GM12892 (cell line): ENCODE results near the gene LENG9.

Experiments used
- DNase-seq: peaks from one replicate; pipeline ENCODE4 v3.0.0; 2011; ENCODE audit not compliant: insufficient read length
- FAIRE-seq: peaks from 2 replicates; lab custom pipeline; 2011; peaks lifted over from hg19 to GRCh38; lab: Jason Lieb, UNC
- POLR2A ChIP-seq: IDR thresholded peaks from 2 replicates; pipeline ENCODE4 v1.6.1; 2011; ENCODE audit warnings: low read depth, low read length, control low read depth
- POLR2AphosphoS5 ChIP-seq: IDR thresholded peaks from 2 replicates; pipeline ENCODE4 v1.6.1; 2011; ENCODE audit warnings: low read depth, low read length, control low read depth
- TAF1 ChIP-seq: IDR thresholded peaks from 2 replicates; pipeline ENCODE4 v1.6.1; 2011; ENCODE audit warnings: low read depth, mild to moderate bottlenecking, control low read depth, low read length, borderline replicate concordance

The LENG9 gene

GRCh38 chr19:54440641-54441040 is 22.9 kb downstream of the LENG9 start:
- FAIRE-seq = no peak
- TF ChIP-seq POLR2AphosphoS5 (no peak), TAF1 (no peak), POLR2A (no peak)
- no peak for DNase-seq

GRCh38 chr19:54439174-54439851 is 24.3 kb downstream of the LENG9 start:
- no peak for DNase-seq
- no peak for FAIRE-seq

GRCh38 chr19:54436628-54437252 is 26.8 kb downstream of the LENG9 start:
- no peak for FAIRE-seq
- DNase-seq = no peak
- TF ChIP-seq POLR2A = no peak
- TF ChIP-seq POLR2AphosphoS5 = no peak
- TF ChIP-seq TAF1 = no peak

More at GRCh38 chr19:54439174-54439851, 24.3 kb downstream of the LENG9 start:
- TF ChIP-seq POLR2A (no peak), POLR2AphosphoS5 (no peak), TAF1 (no peak)

- DNase-seq = no peak
- TF ChIP-seq POLR2AphosphoS5 (no peak), POLR2A (no peak), TAF1 (no peak)
- no peak for FAIRE-seq
These were observed 27.5 kb downstream of the LENG9 start for GRCh38 chr19:54436031-54436523.

GRCh38 chr19:54435551-54436016 is 28.0 kb downstream of the LENG9 start:
- FAIRE-seq (no peak), DNase-seq (no peak)
- no peak for TF ChIP-seq POLR2AphosphoS5
- no peak for TF ChIP-seq TAF1
- TF ChIP-seq POLR2A = no peak

GRCh38 chr19:54434873-54435214 is 28.7 kb downstream of the LENG9 start:
- DNase-seq (no peak), FAIRE-seq (no peak)
- TF ChIP-seq TAF1 (no peak), POLR2A (no peak), POLR2AphosphoS5 (no peak)

- TF ChIP-seq TAF1 (no peak), POLR2A (no peak), POLR2AphosphoS5 (no peak)
- FAIRE-seq (no peak), DNase-seq (no peak)
These were observed 29.3 kb downstream of the LENG9 start for GRCh38 chr19:54434112-54434872.

- TF ChIP-seq POLR2AphosphoS5 (no peak), POLR2A (no peak), TAF1 (no peak)
- DNase-seq = no peak
- no peak for FAIRE-seq
These were observed 29.9 kb downstream of the LENG9 start for GRCh38 chr19:54433697-54434096.

- TF ChIP-seq POLR2A (no peak), POLR2AphosphoS5 (no peak), TAF1 (no peak)
- FAIRE-seq (no peak), DNase-seq (no peak)
These were observed 31.3 kb downstream of the LENG9 start for GRCh38 chr19:54432144-54432738.

- FAIRE-seq = no peak
- TF ChIP-seq POLR2AphosphoS5 = no peak
- no peak for TF ChIP-seq TAF1
- no peak for TF ChIP-seq POLR2A
- no peak for DNase-seq
These were observed 32.2 kb downstream of the LENG9 start for GRCh38 chr19:54431255-54431838.
